Measurements from ENCODE around the gene KCNH1.
"Not testable (repeated sequence)": the region's sequence is repeated elsewhere in the genome, so short reads cannot be mapped to it uniquely, and the experiment has no call there.

KCNH1 gene

GRCh38 chr1:210683403-210684047 lies 450.4 kb downstream of the KCNH1 start:
- DNase-seq (ENCODE audit: low read depth), result no peak

- no peak for DNase-seq (ENCODE audit: low read depth)
Observed at GRCh38 chr1:210681158-210681557, 452.8 kb downstream of the KCNH1 start.

GRCh38 chr1:210678306-210678705 lies 455.6 kb downstream of the KCNH1 start:
- DNase-seq (ENCODE audit: low read depth), result no peak

GRCh38 chr1:210677533-210677932 lies 456.4 kb downstream of the KCNH1 start:
- no peak for DNase-seq (ENCODE audit: low read depth)

- no peak for DNase-seq (ENCODE audit: low read depth)
Observed at GRCh38 chr1:210676539-210676938, 457.4 kb downstream of the KCNH1 start.

- no peak for DNase-seq (ENCODE audit: low read depth)
Observed at GRCh38 chr1:210674151-210674550, 459.8 kb downstream of the KCNH1 start.

GRCh38 chr1:210669951-210670350 lies 464.0 kb downstream of the KCNH1 start:
- no peak for DNase-seq (ENCODE audit: low read depth)

- DNase-seq (ENCODE audit: low read depth), result no peak
Observed at GRCh38 chr1:210663730-210664573, 470.0 kb downstream of the KCNH1 start.

- no peak for DNase-seq (ENCODE audit: low read depth)
Observed at GRCh38 chr1:210662291-210663050, 471.5 kb downstream of the KCNH1 start.

- DNase-seq (ENCODE audit: low read depth), result not testable (repeated sequence)
Observed at GRCh38 chr1:210661520-210661919, 472.4 kb downstream of the KCNH1 start.

GRCh38 chr1:210657806-210658205 lies 476.1 kb downstream of the KCNH1 start:
- DNase-seq (ENCODE audit: low read depth), result no peak

- DNase-seq (ENCODE audit: low read depth), result no peak
Observed at GRCh38 chr1:210655511-210655910, 478.4 kb downstream of the KCNH1 start.

GRCh38 chr1:210654176-210654981 lies 479.6 kb downstream of the KCNH1 start:
- no peak for DNase-seq (ENCODE audit: low read depth)

- DNase-seq (ENCODE audit: low read depth), result no peak
Observed at GRCh38 chr1:210653771-210654170, 480.2 kb downstream of the KCNH1 start.

GRCh38 chr1:210652329-210652954 lies 481.5 kb downstream of the KCNH1 start:
- DNase-seq (ENCODE audit: low read depth), result no peak

- DNase-seq (ENCODE audit: low read depth), result no peak
Observed at GRCh38 chr1:210650403-210650802, 483.5 kb downstream of the KCNH1 start.

GRCh38 chr1:210648588-210649269 lies 485.2 kb downstream of the KCNH1 start:
- DNase-seq (ENCODE audit: low read depth), result no peak

- no peak for DNase-seq (ENCODE audit: low read depth)
Observed at GRCh38 chr1:210647406-210648333, 486.3 kb downstream of the KCNH1 start.

- no peak for DNase-seq (ENCODE audit: low read depth)
Observed at GRCh38 chr1:210646258-210646616, 487.7 kb downstream of the KCNH1 start.
